Activated CD8-positive, alpha-beta memory T cell treated with anti-CD3 and anti-CD28 coated beads, Interleukin-2, amount 50 U/mL, for 1 hour (primary cell): ENCODE results near the gene ANKMY2.
"Not testable (repeated sequence)": the region's sequence is repeated elsewhere in the genome, so short reads cannot be mapped to it uniquely, and the experiment has no call there.

Experiments
- DNase-seq: peaks from one replicate; pipeline ENCODE4 v3.0.0-alpha.2; 2020; ENCODE audit errors: extremely low read depth

ANKMY2 gene

DNA sequence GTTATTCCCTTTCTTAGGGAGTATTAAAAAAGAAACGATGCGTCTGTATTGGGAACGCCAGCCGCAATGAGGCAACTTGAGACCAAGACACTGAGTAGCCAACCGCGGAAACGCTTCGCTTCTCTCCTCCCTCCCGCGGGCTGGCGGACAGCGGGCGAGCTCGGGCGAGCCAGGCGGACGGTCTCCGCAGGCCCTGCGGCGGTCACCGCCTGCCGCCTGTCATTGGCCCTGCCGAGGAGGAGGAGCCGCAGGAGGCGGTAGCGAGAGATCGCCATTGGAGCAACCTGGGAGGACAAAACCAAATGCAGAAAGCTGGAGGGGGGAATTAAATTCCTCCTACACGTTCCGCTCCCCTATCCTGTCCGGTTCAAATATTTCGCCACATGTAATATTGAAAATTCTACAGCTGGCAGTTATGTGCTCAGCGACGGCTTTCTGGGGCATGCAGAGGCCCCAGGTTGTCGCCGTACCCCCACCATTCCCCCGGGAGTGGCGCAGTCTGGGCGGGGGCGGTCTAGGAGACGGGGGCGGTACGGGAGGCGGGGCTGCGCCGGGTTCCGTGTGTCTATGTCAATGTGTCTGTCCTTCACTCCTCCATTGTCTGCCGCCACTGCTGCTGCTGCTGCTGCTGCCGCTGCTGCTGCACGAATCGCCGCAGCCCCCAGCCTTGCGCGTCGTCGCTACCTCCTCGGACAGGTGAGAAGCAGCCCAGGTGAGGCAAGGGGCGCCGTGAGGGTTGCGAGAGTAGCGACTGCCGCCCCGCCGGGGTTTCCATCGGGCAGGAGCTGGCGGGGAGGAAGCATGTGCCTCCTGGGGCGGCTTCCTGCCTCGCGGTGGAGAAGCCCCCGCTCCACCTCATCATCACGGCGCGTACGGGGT lies at the start of gene ANKMY2, which contains the start of gene BZW2:
Gene ANKMY2, minus strand, starts transcription at position 162 of the 879 bp plus-strand sequence. CDS start 181 bp downstream, outside the sequence.
Gene BZW2, plus strand, starts transcription at position 589 of the 879 bp plus-strand sequence. CDS start 19,263 bp downstream, outside the sequence.
- DNase-seq = peak; percentile 77

DNA sequence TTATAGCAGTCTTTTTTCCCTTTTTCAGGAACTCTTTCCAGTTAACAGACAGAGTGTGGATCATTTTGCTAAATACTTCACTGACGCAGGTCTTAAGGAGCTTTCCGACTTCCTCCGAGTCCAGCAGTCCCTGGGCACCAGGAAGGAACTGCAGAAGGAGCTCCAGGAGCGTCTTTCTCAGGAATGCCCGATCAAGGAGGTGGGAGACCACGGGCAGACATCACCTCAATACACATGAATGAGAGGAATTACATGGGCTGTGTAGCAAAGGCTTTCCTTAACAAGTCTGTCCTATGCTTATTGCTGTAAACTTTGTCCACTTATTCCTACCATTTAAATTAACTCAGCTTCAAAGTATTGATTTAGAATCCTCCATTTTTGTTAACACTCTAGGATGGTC lies 49.3 kb upstream of the ANKMY2 start:
- no peak for DNase-seq

DNA sequence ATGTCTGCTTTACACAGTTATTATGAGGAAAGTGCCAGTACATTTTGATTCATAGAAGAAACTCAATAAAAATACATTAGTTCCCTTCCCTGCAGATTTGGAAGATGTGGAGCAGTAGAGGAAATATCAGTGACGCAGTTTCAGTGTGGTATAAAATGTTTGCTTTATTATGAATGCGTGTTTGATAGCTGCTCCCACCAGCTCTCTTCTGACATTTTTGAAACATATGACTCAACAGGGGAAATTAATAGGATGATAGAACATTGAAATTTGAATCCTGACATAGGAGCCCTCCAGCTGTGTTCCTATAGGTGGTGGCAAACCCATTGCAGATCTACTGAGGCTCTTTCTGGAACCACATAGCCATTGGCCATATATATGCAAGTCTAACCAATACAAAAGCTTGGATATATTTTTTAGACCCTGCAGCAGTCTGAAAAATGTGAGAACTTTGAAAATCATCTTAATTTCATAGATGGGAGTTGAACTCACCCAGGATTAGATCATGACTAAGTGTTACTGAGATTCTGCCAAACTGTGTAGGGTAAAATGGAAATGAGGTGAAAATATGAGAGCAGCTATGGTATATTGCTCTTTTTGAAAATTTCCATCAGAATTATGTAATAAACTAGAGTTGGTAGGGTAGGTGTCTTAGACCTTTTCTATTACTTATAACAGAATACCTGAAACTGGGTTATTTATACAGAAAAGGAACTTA lies 48.2 kb upstream of the ANKMY2 start:
- DNase-seq = no peak

DNA sequence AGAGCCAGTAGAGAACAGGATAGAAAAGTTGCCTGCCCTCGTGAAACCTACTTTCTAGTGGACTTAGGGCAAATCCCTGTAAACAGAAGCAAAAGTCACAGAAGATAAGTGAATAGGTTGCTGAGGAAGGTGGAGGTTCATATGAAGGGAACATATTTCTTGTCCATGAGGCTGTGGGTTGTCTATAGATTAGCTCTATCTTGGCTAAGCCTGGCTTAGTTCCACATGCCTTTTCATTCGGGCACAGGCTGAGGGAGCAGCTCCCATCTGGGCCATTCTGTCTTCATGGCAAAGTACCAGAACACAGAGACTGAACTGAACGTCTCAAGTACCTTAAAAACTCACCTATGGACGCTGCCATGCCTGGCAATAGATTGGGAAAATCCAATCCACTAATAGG lies 45.7 kb upstream of the ANKMY2 start:
- no peak for DNase-seq

DNA sequence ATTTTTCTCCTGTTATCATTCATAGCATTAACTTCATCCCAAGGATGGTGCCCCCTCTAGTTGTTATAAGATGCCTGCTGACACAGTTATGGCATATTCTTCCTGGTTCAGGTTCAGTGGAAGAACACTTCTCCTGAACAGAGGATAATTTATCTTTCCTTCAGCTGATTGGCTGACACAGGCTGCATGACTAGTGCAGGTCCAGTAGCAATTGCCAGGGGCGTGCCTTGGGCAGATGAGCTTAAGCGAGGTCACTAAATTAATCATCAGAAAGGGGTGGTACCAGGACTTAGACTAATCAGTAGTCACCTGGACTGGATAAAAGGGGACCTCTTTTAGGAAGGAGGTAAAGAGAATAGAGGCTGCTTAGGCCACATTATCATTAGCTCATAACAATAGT lies 42.7 kb upstream of the ANKMY2 start:
- DNase-seq = no peak

DNA sequence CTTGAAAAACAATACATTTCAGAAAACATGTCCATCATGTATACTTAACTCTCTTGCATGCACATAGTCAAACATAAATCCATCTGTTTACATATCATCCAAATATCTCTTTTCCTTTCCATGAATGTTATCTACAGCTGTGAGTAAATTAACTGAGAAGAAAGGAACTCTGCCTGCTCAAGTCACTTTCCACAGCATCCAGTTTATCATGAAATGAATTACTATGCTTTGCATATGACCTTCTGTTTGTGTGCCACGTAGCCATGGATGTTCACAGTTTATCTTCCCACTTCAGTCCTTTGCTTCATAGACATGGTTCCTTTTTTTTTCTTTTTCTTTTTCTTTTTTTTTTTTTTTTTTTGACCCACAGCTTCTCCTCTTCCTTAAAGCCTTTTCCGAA lies 40.0 kb upstream of the ANKMY2 start:
- DNase-seq = no peak

DNA sequence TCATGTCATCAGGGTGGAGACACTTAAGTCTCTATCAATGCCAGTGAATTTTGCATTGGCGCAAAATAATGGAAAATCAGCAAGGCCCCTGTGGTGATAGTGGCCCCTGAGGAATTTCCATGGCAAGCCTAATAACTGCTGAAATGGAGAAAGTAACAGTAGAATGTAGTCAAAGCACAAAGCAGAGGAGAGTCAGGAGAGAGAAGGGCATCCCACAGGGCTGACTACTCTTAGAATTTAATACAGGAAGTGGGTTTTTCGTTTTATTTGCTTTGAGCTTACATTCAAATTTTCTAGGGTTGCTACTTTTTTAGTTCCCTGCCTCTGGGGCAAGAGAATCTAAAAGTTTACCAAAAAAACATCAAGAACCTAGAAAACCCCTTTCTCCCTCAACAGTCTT lies 39.4 kb upstream of the ANKMY2 start:
- no peak for DNase-seq

DNA sequence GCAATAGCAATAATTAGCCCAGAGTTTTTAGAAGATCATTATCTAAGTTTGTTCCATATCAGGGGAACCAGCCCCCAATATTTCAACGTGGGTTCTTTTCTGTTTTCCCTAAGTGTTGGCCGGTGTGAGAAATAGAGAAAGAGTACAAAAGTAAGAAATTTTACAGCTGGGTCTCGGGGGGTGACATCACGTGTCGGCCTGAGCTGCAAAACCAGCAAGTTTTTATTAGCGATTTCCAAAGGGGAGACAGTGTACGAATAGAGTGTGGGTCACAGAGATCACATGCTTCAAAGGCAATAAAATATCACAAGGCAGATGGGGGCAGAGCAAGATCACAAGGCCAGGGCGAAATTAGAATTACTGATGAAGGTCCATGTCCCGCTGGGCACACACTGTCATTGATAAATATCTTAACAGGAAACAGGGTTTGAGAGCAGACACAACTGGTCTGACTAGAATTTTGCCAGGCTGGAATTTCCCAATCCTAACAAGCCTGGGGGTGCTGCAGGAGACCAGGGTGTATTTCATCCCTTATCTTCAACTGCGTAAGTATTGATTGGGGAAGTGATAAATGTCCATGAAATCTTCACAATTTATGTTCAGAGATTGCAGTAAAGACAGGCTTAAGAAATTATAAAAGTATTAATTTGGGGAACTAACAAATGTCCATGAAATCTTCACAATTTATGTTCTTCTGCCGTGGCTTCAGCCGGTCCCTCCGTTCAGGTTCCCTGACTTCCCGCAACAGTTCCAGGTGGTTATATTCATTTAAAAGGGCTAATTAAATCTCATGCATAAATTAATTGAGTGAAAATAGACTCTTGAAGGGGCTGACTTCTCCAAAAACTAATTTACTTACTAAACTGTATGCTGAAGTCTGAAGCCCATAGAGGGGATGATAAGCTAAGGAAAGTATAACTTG lies 33.4 kb upstream of the ANKMY2 start:
- DNase-seq = not testable (repeated sequence)

DNA sequence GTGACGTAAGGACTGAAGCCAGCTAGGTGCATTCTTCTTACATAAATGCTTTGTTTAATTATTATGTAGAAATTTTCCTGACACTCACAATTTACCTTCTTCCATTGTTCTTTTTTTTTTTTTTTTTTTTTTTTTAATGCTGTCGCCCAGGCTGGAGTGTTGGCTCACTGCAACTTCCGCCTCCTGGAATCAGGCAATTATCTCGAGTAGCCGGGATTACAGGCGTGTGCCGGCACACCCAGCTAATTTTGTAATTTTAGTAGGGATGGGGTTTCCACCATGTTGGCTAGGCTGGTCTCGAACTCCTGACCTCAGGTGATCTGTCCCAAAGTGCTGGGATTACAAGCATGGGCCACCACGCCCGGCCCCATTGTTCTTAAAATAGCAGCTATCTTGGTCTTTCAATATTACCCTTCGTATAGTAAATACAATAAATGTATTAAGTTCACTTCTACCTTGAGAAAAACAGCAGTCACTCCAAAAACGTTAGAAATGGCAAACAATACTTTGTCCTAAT lies 32.5 kb upstream of the ANKMY2 start:
- DNase-seq = no peak

DNA sequence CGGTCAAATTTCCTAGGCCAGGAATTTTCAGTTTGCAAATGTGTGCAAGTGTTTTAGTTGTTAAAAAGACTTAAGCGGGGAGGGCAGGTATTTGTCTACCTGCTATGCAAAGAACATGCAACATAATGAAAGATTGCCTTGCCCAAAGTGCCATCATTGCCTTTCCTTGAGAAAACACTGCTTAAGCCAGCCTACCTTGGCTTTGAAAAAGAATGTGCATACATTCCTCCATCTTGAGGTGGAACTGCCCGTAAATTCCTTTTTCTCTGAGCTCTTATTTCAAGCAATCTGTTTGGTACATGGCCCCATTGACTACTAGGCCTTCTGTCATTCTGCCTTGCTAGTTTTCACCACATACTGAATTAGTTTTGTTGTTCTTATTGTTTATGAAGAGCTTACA lies 29.7 kb upstream of the ANKMY2 start:
- DNase-seq = no peak

DNA sequence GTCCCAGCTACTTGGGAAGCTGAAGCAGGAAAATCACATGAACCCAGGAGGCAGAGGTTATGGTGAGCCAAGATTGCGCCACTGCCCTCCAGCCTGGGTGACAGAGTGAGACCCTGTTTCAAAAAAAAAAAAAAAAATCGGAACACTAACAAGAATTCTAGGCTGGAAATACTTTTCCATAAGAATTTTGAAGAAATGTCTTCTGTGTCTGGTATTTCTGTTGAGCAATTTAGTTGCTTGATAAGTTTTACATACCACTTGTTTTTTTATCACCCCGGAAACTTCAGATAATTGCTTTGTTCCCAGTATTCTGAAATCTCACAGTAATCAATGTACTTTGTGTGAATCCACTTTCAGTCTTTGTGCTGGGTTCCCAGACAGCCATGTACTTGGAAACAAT lies 26.3 kb upstream of the ANKMY2 start:
- DNase-seq = no peak

DNA sequence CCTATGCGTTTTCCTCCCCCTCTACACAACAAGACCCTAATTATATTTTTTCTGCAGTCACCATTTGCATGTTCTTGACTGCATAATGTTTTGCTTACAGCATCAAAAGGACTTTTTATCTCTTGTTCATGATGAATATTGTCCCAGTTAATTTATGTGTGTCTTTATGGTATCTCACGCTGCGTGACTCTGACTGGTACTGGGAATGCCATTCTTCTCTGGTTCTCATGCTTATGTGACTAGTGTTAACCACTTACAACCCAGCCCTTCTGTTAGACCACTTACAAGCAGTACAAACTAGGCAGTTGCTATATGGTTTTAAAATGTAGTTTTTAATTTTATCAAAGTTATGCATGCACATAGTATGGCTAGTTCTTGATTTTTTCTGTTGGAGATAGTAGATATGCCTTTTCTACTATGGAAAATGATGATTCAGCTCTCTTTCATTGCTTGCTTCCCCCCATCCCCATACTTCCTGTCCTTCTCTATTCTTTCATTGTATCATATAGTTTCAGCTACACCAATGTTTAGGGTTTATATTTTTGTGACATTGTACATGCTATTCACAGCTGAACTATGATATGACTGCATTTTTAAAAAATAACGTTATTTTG lies 25.3 kb upstream of the ANKMY2 start:
- DNase-seq = no peak

DNA sequence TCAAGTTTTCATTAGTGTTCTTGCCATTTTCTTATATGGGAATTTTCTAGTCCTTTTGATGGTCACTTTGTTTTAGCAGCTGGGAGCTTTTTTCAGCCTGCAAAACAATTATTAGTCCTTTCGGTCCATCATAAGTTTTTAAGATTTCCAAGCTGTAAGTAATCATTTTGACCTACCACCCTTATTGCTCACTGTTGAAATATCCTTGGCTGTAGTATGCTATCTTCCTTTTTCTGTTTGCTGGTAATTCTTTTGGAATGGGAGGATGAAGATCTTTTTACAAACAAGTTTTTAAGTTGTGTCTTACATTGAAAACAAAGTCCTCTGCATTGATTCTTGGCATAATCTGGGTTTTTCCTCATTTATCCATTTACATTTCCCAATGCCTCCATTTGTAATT lies 24.5 kb upstream of the ANKMY2 start:
- DNase-seq = no peak

DNA sequence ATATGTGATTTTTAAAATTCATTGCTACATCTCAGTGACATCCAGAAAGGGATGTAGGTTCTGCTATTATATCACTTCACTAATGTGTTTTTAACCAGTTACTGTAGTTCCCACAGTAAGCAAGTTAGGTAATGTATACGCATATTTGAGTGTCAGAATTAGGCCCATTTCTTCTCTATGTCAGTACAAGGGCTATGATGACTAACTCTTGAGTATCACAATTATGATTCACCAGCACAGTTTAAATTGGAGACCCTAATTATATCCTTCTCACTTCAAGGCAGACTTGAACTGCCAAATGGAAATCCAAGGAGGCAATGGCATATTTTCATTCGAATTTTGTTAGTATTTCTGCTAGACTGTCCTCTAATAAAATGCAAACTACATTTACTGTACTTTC lies 24.0 kb upstream of the ANKMY2 start:
- no peak for DNase-seq

DNA sequence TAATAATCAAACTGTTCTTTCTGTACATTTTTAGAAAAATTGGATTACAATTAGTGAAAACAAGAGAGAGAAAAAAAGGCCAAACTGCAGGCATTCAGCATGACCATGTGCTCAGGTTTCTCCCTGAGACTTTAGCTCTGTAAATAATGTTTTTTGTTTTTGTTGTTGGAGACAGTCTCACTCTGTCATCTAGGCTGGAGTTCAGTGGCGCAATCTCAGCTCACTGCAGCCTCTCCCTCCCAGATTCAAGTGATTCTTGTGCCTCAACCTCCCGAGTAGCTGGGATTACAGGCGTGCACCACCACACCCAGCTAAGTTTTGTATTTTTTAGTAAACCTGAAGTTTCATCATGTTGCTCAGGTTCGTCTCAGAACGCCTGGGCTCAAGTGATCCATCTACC lies 23.4 kb upstream of the ANKMY2 start:
- DNase-seq = no peak

DNA sequence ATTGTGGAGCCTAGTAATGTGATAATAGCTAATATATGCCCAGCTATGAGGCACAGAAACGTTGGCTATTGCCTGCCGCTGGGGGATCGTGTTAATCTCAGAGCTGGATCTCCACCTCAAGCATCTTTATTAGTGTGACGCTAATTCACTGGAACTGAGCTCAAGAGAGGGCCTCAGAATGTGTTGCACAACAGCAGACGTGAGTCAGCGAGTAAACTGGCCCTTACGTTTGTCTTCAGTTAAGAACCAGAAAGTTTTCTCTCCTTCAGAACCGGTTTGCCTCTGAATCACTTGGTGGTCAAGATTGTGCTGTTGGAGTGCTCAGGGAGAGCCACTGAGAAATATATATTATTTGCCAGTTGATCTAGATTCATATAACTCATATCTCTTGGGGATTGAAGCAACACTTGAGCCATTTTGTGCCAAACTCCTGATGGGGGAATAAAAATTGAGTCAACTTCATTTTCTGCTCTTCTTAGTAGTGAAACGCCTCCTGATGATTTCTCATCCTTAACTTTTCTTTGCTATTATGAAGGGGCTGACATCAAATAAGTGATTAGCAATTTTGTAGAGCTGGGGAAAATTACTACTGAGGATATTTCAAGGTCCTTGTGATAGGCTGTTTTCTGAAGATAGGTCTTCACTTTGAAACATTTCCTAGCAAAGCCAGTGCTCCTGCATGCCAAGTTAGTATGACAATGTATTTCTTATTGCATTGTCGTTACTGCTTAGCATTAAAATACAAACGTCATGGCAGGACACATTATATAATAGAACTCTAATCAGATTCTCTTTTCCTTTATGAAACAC lies 22.7 kb upstream of the ANKMY2 start:
- DNase-seq = no peak

DNA sequence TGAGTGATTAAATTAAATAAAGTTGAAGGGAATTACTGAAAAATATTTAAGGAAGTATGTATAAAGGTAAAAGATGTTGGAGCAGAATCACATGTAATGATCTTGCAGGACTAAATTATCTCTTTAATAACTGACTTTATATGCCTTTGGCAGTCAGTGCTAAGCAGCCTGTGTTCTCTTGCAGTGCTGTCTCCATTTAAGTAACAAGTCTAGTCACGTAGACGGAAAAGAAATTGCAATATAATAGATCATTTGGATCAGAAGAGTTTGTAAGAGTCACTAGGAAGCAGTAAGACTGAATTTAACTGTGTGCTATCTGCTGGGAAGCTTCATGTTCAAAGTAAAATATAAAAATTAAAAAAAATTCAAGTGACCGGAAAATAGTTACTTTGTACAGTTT lies 21.8 kb upstream of the ANKMY2 start:
- DNase-seq = no peak

DNA sequence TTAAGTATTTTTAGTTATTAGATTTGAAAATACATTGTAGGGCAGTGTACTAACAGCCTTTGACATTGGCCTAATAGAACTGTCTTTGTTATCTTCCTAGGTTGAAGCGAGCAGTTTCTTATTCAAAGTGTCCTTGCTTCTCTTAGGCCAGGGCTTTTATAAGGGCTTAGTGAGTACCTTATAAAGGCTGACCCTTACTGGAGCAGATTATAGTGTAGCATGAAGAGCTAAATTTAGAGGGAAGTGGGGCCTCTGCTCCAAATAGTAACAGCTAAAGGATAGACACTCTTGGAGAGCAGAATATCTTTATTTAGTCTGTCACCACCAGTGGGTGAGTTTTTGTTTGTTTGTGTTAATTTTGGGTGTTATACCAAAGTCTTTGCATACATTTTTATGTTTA lies 16.4 kb upstream of the ANKMY2 start:
- DNase-seq = no peak

DNA sequence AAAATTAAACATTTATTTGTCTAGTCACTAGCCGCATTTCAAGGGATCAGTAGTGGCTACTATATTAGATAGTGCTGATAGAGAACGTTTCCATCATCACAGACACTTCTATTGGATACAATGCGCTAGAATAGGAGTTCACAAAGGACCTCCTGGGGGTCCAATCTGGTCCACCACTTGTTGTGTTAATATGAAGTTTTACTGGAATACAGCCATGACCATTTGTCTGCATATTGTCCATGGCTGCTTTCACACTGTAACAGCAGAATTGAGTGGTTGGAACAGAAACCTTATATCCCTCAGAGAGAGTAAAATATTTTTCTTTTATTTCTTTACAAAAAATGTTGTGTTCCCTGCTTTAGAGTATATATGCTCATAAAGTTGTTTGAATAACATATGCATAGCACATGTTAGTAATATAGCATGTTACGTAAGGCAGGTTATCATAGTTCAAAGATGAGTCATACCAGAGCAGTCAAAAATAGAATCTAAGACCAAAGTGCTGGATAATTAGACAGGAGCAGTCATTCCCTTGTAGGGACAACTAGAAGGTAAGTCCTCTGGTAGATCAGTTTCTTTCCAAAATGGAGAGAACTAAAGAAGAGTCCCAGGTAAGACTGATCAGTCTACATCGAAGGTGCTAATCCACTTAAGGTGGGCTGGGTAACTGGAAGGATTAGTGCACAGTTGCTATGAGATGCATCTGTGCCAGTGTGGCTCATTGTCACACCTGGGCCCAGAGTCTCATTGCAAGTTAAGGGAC lies 15.3 kb upstream of the ANKMY2 start:
- DNase-seq = no peak
